Left renal cortex interstitium (tissue), 4 donors: ENCODE results near the gene TUFT1. TPM values are rescaled to one million over a fixed set of nuclear protein-coding genes. Genes with fewer than 3 reads are reported as not detected.
"Not testable (repeated sequence)": the region's sequence is repeated elsewhere in the genome, so short reads cannot be mapped to it uniquely, and the experiment has no call there.

Source experiments
- DNase-seq, 4 donors: peaks; one replicate each; pipeline ENCODE4 v3.0.0-alpha.2; 2013; ENCODE audit warnings: low read depth in 4 of 4, low spot score in 2 of 4, missing footprints in 1 of 4
- polyA plus RNA-seq, 4 donors: library from polyadenylated mRNA; unstranded; fragments of 120-200 nt; gene quantifications; one replicate each; pipeline ENCODE4 v1.2.1, GENCODE V29; 2013; ENCODE audit not compliant: insufficient read length in 4 of 4

The TUFT1 gene
- polyA plus RNA-seq, 4 donors = 11.0 to 14.2 (median 11.6) TPM

- DNase-seq = no peak
Observed at GRCh38 chr1:151512326-151512725, 27.8 kb upstream of the TUFT1 start.

- no peak for DNase-seq
Observed at GRCh38 chr1:151512801-151513625, 27.1 kb upstream of the TUFT1 start.

- DNase-seq = no peak
Observed at GRCh38 chr1:151513626-151514121, 26.4 kb upstream of the TUFT1 start.

- DNase-seq = no peak
Observed at GRCh38 chr1:151514366-151514765, 25.7 kb upstream of the TUFT1 start.

- no peak for DNase-seq
Observed at GRCh38 chr1:151515265-151515664, 24.8 kb upstream of the TUFT1 start.

GRCh38 chr1:151516031-151516511, 24.0 kb upstream of the TUFT1 start:
- no peak for DNase-seq

- DNase-seq = no peak
Observed at GRCh38 chr1:151518431-151518830, 21.7 kb upstream of the TUFT1 start.

- no peak for DNase-seq
Observed at GRCh38 chr1:151518936-151519335, 21.2 kb upstream of the TUFT1 start.

GRCh38 chr1:151519667-151520066, 20.4 kb upstream of the TUFT1 start:
- DNase-seq = no peak

- no peak for DNase-seq
Observed at GRCh38 chr1:151520359-151520758, 19.8 kb upstream of the TUFT1 start.

- not testable (repeated sequence) for DNase-seq
Observed at GRCh38 chr1:151522427-151522826, 17.7 kb upstream of the TUFT1 start.

- DNase-seq = no peak
Observed at GRCh38 chr1:151523326-151523725, 16.8 kb upstream of the TUFT1 start.

GRCh38 chr1:151524736-151525135, 15.4 kb upstream of the TUFT1 start:
- no peak for DNase-seq

- no peak for DNase-seq
Observed at GRCh38 chr1:151526735-151527525, 13.2 kb upstream of the TUFT1 start.

- no peak for DNase-seq
Observed at GRCh38 chr1:151529211-151529702, 10.9 kb upstream of the TUFT1 start.

GRCh38 chr1:151529781-151530180, 10.3 kb upstream of the TUFT1 start:
- no peak for DNase-seq

GRCh38 chr1:151530461-151530860, 9.6 kb upstream of the TUFT1 start:
- no peak for DNase-seq

- no peak for DNase-seq
Observed at GRCh38 chr1:151533870-151534269, 6.2 kb upstream of the TUFT1 start.

- no peak for DNase-seq
Observed at GRCh38 chr1:151534662-151535278, 5.3 kb upstream of the TUFT1 start.

GRCh38 chr1:151535326-151536271, 4.5 kb upstream of the TUFT1 start:
- DNase-seq = no peak
